22Rv1 (cell line): ENCODE results near the gene CAPN15.

ENCODE experiments used
- ZFX ChIP-seq: fragments of 450-650 bp; IDR thresholded peaks from 2 replicates; pipeline ENCODE4 v1.6.1; 2017; ENCODE audit warnings: antibody characterized with exemption, borderline replicate concordance
- TF ChIP-seq, protein P1 (sequence below): fragments of 450-650 bp; IDR thresholded peaks from 2 replicates; pipeline ENCODE4 v1.5.1; 2017; ENCODE audit warnings: mild to moderate bottlenecking

DNA sequence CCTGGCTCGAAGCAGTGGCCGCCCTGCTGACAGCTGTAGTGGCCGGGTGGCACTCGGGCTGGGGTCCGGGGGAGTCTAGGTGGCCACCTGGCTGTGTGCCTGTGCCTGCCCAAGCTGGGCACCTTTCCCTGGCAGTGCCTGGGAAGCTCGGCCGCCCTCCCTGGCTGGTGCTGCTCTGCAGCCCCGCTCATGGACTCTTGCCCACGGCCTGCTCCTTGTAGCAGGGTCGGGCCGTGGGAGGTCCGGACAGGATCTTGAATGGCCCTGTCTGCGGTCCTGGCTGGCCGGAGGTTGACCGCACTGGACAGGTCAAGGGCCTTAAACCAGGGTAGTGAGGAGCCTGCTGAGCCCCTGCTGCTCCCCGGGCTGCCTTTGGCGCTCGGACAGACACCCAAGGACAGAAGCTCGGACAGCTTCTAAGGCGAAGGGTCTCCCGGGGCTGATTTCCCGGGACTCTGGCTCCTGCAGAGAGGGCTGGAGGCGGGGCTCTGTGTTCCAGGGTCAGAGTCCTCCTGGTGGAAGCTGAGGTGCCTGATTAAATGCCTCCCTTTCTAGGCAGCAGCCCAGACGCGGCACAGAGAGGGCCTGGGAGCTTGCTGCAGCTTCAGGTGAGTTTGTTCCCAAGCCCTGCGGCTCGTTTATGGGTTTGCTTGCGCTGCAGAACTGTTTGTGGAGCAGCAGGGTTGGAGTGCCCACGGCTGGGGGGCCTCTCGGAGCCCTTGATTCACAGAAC is 6.0 kb downstream of the CAPN15 start:
- TF ChIP-seq, protein P1, sequence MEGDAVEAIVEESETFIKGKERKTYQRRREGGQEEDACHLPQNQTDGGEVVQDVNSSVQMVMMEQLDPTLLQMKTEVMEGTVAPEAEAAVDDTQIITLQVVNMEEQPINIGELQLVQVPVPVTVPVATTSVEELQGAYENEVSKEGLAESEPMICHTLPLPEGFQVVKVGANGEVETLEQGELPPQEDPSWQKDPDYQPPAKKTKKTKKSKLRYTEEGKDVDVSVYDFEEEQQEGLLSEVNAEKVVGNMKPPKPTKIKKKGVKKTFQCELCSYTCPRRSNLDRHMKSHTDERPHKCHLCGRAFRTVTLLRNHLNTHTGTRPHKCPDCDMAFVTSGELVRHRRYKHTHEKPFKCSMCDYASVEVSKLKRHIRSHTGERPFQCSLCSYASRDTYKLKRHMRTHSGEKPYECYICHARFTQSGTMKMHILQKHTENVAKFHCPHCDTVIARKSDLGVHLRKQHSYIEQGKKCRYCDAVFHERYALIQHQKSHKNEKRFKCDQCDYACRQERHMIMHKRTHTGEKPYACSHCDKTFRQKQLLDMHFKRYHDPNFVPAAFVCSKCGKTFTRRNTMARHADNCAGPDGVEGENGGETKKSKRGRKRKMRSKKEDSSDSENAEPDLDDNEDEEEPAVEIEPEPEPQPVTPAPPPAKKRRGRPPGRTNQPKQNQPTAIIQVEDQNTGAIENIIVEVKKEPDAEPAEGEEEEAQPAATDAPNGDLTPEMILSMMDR: no peak
- TF ChIP-seq ZFX: no peak
